H9 (cell line): ENCODE data around the gene C16orf95. TPM values are rescaled to one million over a fixed set of nuclear protein-coding genes. Genes with fewer than 3 reads are reported as not detected.

Experiments
- DNase-seq: peaks from one replicate; pipeline ENCODE4 v3.0.0-alpha.2; 2017
- H2AFZ ChIP-seq: one replicate; pipeline ENCODE4 v1.6.1; 2013; ENCODE audit warnings: mild to moderate bottlenecking, low read length, control low read depth, moderate library complexity
- H2AK5ac ChIP-seq: 2 replicates; pipeline ENCODE4 v1.6.1; 2013; ENCODE audit warnings: low read length, control low read depth, mixed read lengths; ENCODE audit not compliant: insufficient read length
- H2BK120ac ChIP-seq: one replicate; pipeline ENCODE4 v1.6.1; 2013; ENCODE audit warnings: low read depth, mild to moderate bottlenecking, low read length, control low read depth, inconsistent platforms; ENCODE audit not compliant: poor library complexity, severe bottlenecking
- H2BK12ac ChIP-seq: 2 replicates; pipeline ENCODE4 v1.6.1; 2013; ENCODE audit warnings: low read length, control low read depth, mixed read lengths, low read depth; ENCODE audit not compliant: insufficient read length
- H2BK15ac ChIP-seq: 2 replicates; pipeline ENCODE4 v1.6.1; 2013; ENCODE audit warnings: low read depth, low read length, control low read depth
- H2BK20ac ChIP-seq: one replicate; pipeline ENCODE4 v1.6.1; 2013; ENCODE audit warnings: low read depth, mild to moderate bottlenecking, low read length, control low read depth, inconsistent platforms; ENCODE audit not compliant: poor library complexity, severe bottlenecking
- H2BK5ac ChIP-seq: 2 replicates; pipeline ENCODE4 v1.6.1; 2013; ENCODE audit warnings: low read length, control low read depth, mixed read lengths; ENCODE audit not compliant: insufficient read length
- H3K14ac ChIP-seq: 2 replicates; pipeline ENCODE4 v1.6.1; 2013; ENCODE audit warnings: low read length, control low read depth; ENCODE audit not compliant: insufficient read depth
- H3K18ac ChIP-seq: 2 replicates; pipeline ENCODE4 v1.6.1; 2013; ENCODE audit warnings: low read depth, mild to moderate bottlenecking, mixed read lengths, low read length, control low read depth; ENCODE audit not compliant: insufficient read length
- H3K23ac ChIP-seq: 2 replicates; pipeline ENCODE4 v1.6.1; 2013; ENCODE audit warnings: low read length, control low read depth, mixed read lengths, low read depth; ENCODE audit not compliant: insufficient read length
- H3K23me2 ChIP-seq: 2 replicates; pipeline ENCODE4 v1.6.1; 2013; ENCODE audit warnings: low read depth, mild to moderate bottlenecking, mixed read lengths, low read length, control low read depth; ENCODE audit not compliant: insufficient read length, poor library complexity, severe bottlenecking
- H3K27ac ChIP-seq: 2 replicates; pipeline ENCODE4 v1.5.1; 2013; ENCODE audit warnings: low read length, control low read depth, mixed read lengths, low read depth; ENCODE audit not compliant: insufficient read length
- H3K27me3 ChIP-seq: 2 replicates; pipeline ENCODE4 v1.6.1; 2013; ENCODE audit warnings: low read length, control low read depth, inconsistent platforms; ENCODE audit not compliant: insufficient read depth
- H3K4ac ChIP-seq: 2 replicates; pipeline ENCODE4 v1.6.1; 2013; ENCODE audit warnings: low read depth, mild to moderate bottlenecking, control low read depth, inconsistent platforms, low read length, moderate library complexity
- H3K4me1 ChIP-seq: 2 replicates; pipeline ENCODE4 v1.6.1; 2013; ENCODE audit warnings: low read length, control low read depth, inconsistent platforms; ENCODE audit not compliant: insufficient read depth
- H3K4me2 ChIP-seq: 2 replicates; pipeline ENCODE4 v1.6.1; 2013; ENCODE audit warnings: low read length, control low read depth, mixed read lengths; ENCODE audit not compliant: insufficient read length, insufficient read depth
- H3K56ac ChIP-seq: 2 replicates; pipeline ENCODE4 v1.6.1; 2013; ENCODE audit warnings: low read depth, mild to moderate bottlenecking, mixed read lengths, low read length, control low read depth; ENCODE audit not compliant: insufficient read length
- H3K79me1 ChIP-seq: 2 replicates; pipeline ENCODE4 v1.6.1; 2013; ENCODE audit warnings: low read depth, mild to moderate bottlenecking, moderate library complexity, low read length, control low read depth, inconsistent platforms; ENCODE audit not compliant: insufficient read depth, poor library complexity, severe bottlenecking
- H3K79me2 ChIP-seq: 2 replicates; pipeline ENCODE4 v1.6.1; 2013; ENCODE audit warnings: low read length, control low read depth, inconsistent platforms; ENCODE audit not compliant: insufficient read depth
- H3K9ac ChIP-seq: 2 replicates; pipeline ENCODE4 v1.6.1; 2013; ENCODE audit warnings: low read length, control low read depth, mixed read lengths; ENCODE audit not compliant: insufficient read length; ENCODE audit errors: extremely low read depth
- H3K9me3 ChIP-seq: one replicate; pipeline ENCODE4 v1.6.1; 2013; ENCODE audit warnings: low read depth, low read length, inconsistent platforms; ENCODE audit not compliant: control insufficient read depth
- H3T11ph ChIP-seq: one replicate; pipeline ENCODE4 v1.6.1; 2013; ENCODE audit warnings: mild to moderate bottlenecking, low read length, control low read depth, inconsistent platforms
- H4K20me1 ChIP-seq: one replicate; pipeline ENCODE4 v1.6.1; 2013; ENCODE audit not compliant: control insufficient read depth, insufficient read length, insufficient read depth
- H4K5ac ChIP-seq: 2 replicates; pipeline ENCODE4 v1.6.1; 2013; ENCODE audit warnings: low read depth, mild to moderate bottlenecking, mixed read lengths, low read length, control low read depth; ENCODE audit not compliant: insufficient read length
- H4K8ac ChIP-seq: replicated peaks from 2 replicates; pipeline ENCODE4 v1.6.1; 2013; ENCODE audit warnings: low read length, control low read depth, mixed read lengths, low read depth; ENCODE audit not compliant: insufficient read length
- H4K91ac ChIP-seq: 2 replicates; pipeline ENCODE4 v1.6.1; 2013; ENCODE audit warnings: low read depth, mild to moderate bottlenecking, moderate library complexity, mixed read lengths, low read length, control low read depth; ENCODE audit not compliant: insufficient read length
- H3K27ac Mint-ChIP-seq, 3 experiments: 2 replicates in 2 of 3; 3 replicates in 1 of 3; pipeline ENCODE4 v1.8.0; 2020 to 2021; ENCODE audit warnings: mixed read lengths in 3 of 3, mild to moderate bottlenecking in 1 of 3, moderate library complexity in 1 of 3
- H3K27me3 Mint-ChIP-seq: 2 replicates; pipeline ENCODE4 v1.8.0; 2021; ENCODE audit warnings: low read depth, mild to moderate bottlenecking, moderate library complexity, mixed read lengths
- H3K36me3 Mint-ChIP-seq, 3 experiments: 2 replicates in 2 of 3; 3 replicates in 1 of 3; pipeline ENCODE4 v1.8.0; 2020 to 2021; ENCODE audit warnings: low read depth in 3 of 3, mixed read lengths in 3 of 3; ENCODE audit not compliant: insufficient read depth in 1 of 3
- H3K4me1 Mint-ChIP-seq, 2 experiments: 2 replicates each; pipeline ENCODE4 v1.8.0; 2020; ENCODE audit warnings: mixed read lengths in 2 of 2
- H3K4me3 Mint-ChIP-seq, 2 experiments: 2 replicates in 1 of 2; 3 replicates in 1 of 2; pipeline ENCODE4 v1.8.0; 2020 to 2021; ENCODE audit warnings: mild to moderate bottlenecking in 2 of 2, mixed read lengths in 2 of 2, moderate library complexity in 1 of 2
- H3K9me3 Mint-ChIP-seq, 2 experiments: 2 replicates in 1 of 2; 3 replicates in 1 of 2; pipeline ENCODE4 v1.8.0; 2020; ENCODE audit warnings: mild to moderate bottlenecking in 2 of 2, mixed read lengths in 2 of 2, moderate library complexity in 1 of 2
- CTCF ChIP-seq: fragments of 200-600 bp; sonication (generic); conservative IDR thresholded peaks from 3 replicates; pipeline ENCODE4 v1.8.0; 2021; ENCODE audit warnings: antibody characterized with exemption, mild to moderate bottlenecking
- WGBS: extraction: QIAGEN DNeasy Blood & Tissue Kit; methylation state at CpG from one replicate; pipeline ENCODE4 v1.1.7; 2013; ENCODE audit warnings: missing lambda C conversion rate, low lambda C conversion rate, mixed read lengths; ENCODE audit not compliant: insufficient read length; ENCODE audit errors: extremely low coverage; 5-methylcytosine and 5-hydroxymethylcytosine counted together
- total RNA-seq: library from RNA; stranded (reverse); gene quantifications from 2 replicates; pipeline ENCODE4 v1.2.1, GENCODE V29; 2021

C16orf95 gene
- total RNA-seq, 1 experiment from 2014 or later, result 5.6 TPM

DNA sequence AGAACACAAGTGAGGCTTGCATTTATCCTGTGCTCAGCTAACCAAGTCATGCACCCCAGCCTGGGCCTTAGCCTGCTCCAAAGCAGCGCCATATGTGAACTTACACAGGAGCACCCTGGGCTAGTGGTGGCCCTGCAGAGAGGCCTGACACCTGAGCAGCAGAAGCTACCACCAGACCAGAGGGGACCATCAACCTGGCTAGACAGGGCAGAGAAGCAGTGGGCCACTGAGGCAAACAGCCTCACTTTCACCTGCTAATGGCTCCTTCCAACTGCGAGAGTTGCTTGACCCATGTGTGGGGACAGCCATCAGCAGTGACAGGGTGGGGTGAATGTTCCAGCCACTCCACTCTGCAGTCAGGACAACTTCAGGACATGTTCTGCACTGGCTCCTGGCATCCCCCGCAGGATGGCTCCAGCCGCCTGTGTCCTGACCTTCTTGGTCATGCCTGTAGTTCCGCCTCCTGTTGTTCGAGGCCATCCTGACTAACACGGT lies 2.9 kb upstream of the C16orf95 start:
- no peak for TF ChIP-seq CTCF
- H3K27ac Mint-ChIP-seq, result no peak overlapping the region
- Histone ChIP-seq H4K8ac (no peak overlapping the region), H3K14ac (no peak overlapping the region), H3K23ac (no peak overlapping the region), H3K4me2 (no peak overlapping the region), H3K4ac (no peak overlapping the region), H2BK12ac (no peak overlapping the region), H2BK15ac (no peak overlapping the region), H4K20me1 (no peaks in the 10 kb centered on the region), H3K9ac (no peak overlapping the region), H2BK20ac (no peak overlapping the region), H2BK120ac (no peak overlapping the region), H2AK5ac (no peak overlapping the region), H2AFZ (no peak overlapping the region), H3T11ph (no peak overlapping the region), H3K23me2 (peaks cover 11% of the 10 kb centered on the region), H3K79me1 (no peaks in the 10 kb centered on the region), H4K5ac (no peak overlapping the region), H3K27ac (no peak overlapping the region), H4K91ac (no peak overlapping the region), H3K4me1 (no peaks in the 10 kb centered on the region), H3K27me3 (no peaks in the 10 kb centered on the region), H3K18ac (no peak overlapping the region), H3K79me2 (peaks cover 7% of the 10 kb centered on the region; the same call in 1 of the 2 replicates), H3K9me3 (no peaks in the 10 kb centered on the region), H3K56ac (no peak overlapping the region), H2BK5ac (no peak overlapping the region)
- H3K27me3 Mint-ChIP-seq, result no peaks in the 10 kb centered on the region
- WGBS, result no CpG with 5 or more reads among the region's 7 CpGs
- H3K4me3 Mint-ChIP-seq, result no peak overlapping the region
- peaks cover 0 to 10% (median 3%) of the 10 kb centered on the region in 3 experiments; a peak in 2 of 7 replicates for H3K36me3 Mint-ChIP-seq
- no peaks in the 10 kb centered on the region for H3K9me3 Mint-ChIP-seq
- DNase-seq, result no peak
- peaks cover 7 to 11% of the 10 kb centered on the region in 2 experiments for H3K4me1 Mint-ChIP-seq
